SK-N-SH (cell line): ENCODE data around the gene RWDD3. TPM values are rescaled to one million over a fixed set of nuclear protein-coding genes. Genes with fewer than 3 reads are reported as not detected.

Source experiments
- CTCF ChIA-PET: fragments of 300-600, 350-600 bp; formaldehyde crosslinking; extraction: SDS; loops from one replicate; lab custom pipeline; 2021; lab: Yijun Ruan, JAX
- POLR2A ChIA-PET: fragments of 350-600 bp; sonication (Branson Sonifier 250); formaldehyde crosslinking; extraction: SDS; loops from one replicate; lab custom pipeline; 2020; ENCODE audit warnings: antibody characterized with exemption, inconsistent platforms; lab: Yijun Ruan, JAX
- DNase-seq: peaks from one replicate; pipeline ENCODE4 v3.0.0; 2012
- H2AFZ ChIP-seq: fragments of 200-600 bp; sonication (generic); 2 replicates; pipeline ENCODE4 v1.8.1; 2016; ENCODE audit warnings: antibody characterized with exemption, mild to moderate bottlenecking, low read depth
- H3F3A ChIP-seq: fragments of 200-600 bp; sonication (generic); replicated peaks from 2 replicates; pipeline ENCODE3; 2016; ENCODE audit warnings: antibody characterized with exemption, mild to moderate bottlenecking; ENCODE audit not compliant: insufficient read depth
- H3K27ac ChIP-seq, 2 experiments: fragments of 200-500 bp in 1 of 2; fragments of 200-600 bp in 1 of 2; sonication (Bioruptor generic) in 1 of 2; sonication (generic), shearing (Covaris generic) in 1 of 2; 2 replicates each; pipeline versions ENCODE4 v1.5.1 to v1.6.1; 2014 to 2016; ENCODE audit warnings: low read depth in 2 of 2, inconsistent platforms in 1 of 2, low read length in 1 of 2, mild to moderate bottlenecking in 1 of 2, mixed read lengths in 1 of 2
- H3K27me3 ChIP-seq: fragments of 200-600 bp; sonication (generic), shearing (Covaris generic); 2 replicates; pipeline ENCODE4 v1.6.1; 2016; ENCODE audit warnings: mixed run types; ENCODE audit not compliant: insufficient read depth
- H3K36me3 ChIP-seq, 2 experiments: fragments of 200-500 bp in 1 of 2; fragments of 200-600 bp in 1 of 2; sonication (Bioruptor generic) in 1 of 2; sonication (generic) in 1 of 2; replicated peaks in 1 of 2; 2 replicates each; pipeline versions ENCODE3 to v1.5.1; 2014 to 2016; ENCODE audit warnings: low read length in 1 of 2, mild to moderate bottlenecking in 1 of 2; ENCODE audit not compliant: insufficient read depth in 2 of 2, control insufficient read depth in 1 of 2
- H3K4me1 ChIP-seq, 2 experiments: fragments of 200-500 bp in 1 of 2; fragments of 200-600 bp in 1 of 2; sonication (Bioruptor generic) in 1 of 2; sonication (generic), shearing (Covaris generic) in 1 of 2; 2 replicates each; pipeline versions ENCODE4 v1.5.1 to v1.6.1; 2014 to 2016; ENCODE audit warnings: low read depth in 1 of 2, low read length in 1 of 2, mixed run types in 1 of 2; ENCODE audit not compliant: insufficient read depth in 2 of 2, control insufficient read depth in 1 of 2
- H3K4me2 ChIP-seq: fragments of 200-600 bp; sonication (generic), shearing (Covaris generic); 2 replicates; pipeline ENCODE4 v1.6.1; 2017; ENCODE audit warnings: mixed run types
- H3K4me3 ChIP-seq, 2 experiments: fragments of 200-500 bp in 1 of 2; fragments of 200-600 bp in 1 of 2; sonication (Bioruptor generic) in 1 of 2; sonication (generic), shearing (Covaris generic) in 1 of 2; 2 replicates each; pipeline versions ENCODE4 v1.5.1 to v1.8.1; 2014 to 2016; ENCODE audit warnings: low read depth in 2 of 2, inconsistent platforms in 1 of 2, low read length in 1 of 2, mild to moderate bottlenecking in 1 of 2, mixed read lengths in 1 of 2, moderate library complexity in 1 of 2
- H3K79me2 ChIP-seq: fragments of 200-600 bp; sonication (generic); 2 replicates; pipeline ENCODE4 v1.8.1; 2017; ENCODE audit warnings: mild to moderate bottlenecking; ENCODE audit not compliant: insufficient read depth
- H3K9ac ChIP-seq: fragments of 200-600 bp; sonication (generic); 2 replicates; pipeline ENCODE4 v1.6.1; 2017; ENCODE audit warnings: mixed run types
- H3K9me2 ChIP-seq: fragments of 200-600 bp; sonication (generic); 2 replicates; pipeline ENCODE4 v1.6.1; 2017; ENCODE audit warnings: mixed run types
- H3K9me3 ChIP-seq: fragments of 200-600 bp; sonication (generic); 2 replicates; pipeline ENCODE4 v1.6.1; 2017; ENCODE audit warnings: mixed run types, mild to moderate bottlenecking, moderate library complexity
- H4K20me1 ChIP-seq: fragments of 200-600 bp; sonication (generic); 2 replicates; pipeline ENCODE4 v1.6.1; 2017; ENCODE audit warnings: mild to moderate bottlenecking, mixed run types; ENCODE audit not compliant: insufficient read depth
- CHD2 ChIP-seq: fragments of 150-350 bp; IDR thresholded peaks from 2 replicates; pipeline ENCODE4 v1.6.1; 2018; ENCODE audit warnings: low read length; ENCODE audit not compliant: partially characterized antibody
- CTCF ChIP-seq: fragments of 200-600 bp; sonication (generic); IDR thresholded peaks from 2 replicates; pipeline ENCODE4 v1.6.1; 2017; ENCODE audit warnings: antibody characterized with exemption, mild to moderate bottlenecking, moderate library complexity
- ELF1 ChIP-seq: IDR thresholded peaks from 2 replicates; pipeline ENCODE4 v1.4.0; 2012
- EP300 ChIP-seq, 2 experiments: IDR thresholded peaks; 2 replicates each; pipeline versions ENCODE4 v1.4.0 to v1.6.1; 2012; ENCODE audit warnings: borderline replicate concordance in 1 of 2, low read depth in 1 of 2, low read length in 1 of 2
- FOXM1 ChIP-seq: IDR thresholded peaks from 2 replicates; pipeline ENCODE4 v1.4.0; 2012; ENCODE audit warnings: low read depth, mild to moderate bottlenecking
- IRF3 ChIP-seq: fragments of 150-350 bp; IDR thresholded peaks from 2 replicates; pipeline ENCODE4 v1.6.1; 2016; ENCODE audit warnings: mild to moderate bottlenecking, low read depth, low read length
- MEF2A ChIP-seq: IDR thresholded peaks from 2 replicates; pipeline ENCODE4 v1.4.0; 2012; ENCODE audit warnings: low read depth, borderline replicate concordance
- NFIC ChIP-seq: IDR thresholded peaks from 2 replicates; pipeline ENCODE4 v1.4.0; 2012; ENCODE audit warnings: borderline replicate concordance
- NRF1 ChIP-seq: IDR thresholded peaks from 2 replicates; pipeline ENCODE4 v1.6.1; 2012; ENCODE audit warnings: low read depth, mild to moderate bottlenecking, low read length
- PBX3 ChIP-seq: IDR thresholded peaks from 2 replicates; pipeline ENCODE4; 2012
- RAD21 ChIP-seq: IDR thresholded peaks from 2 replicates; pipeline ENCODE4 v1.6.1; 2012; ENCODE audit warnings: mild to moderate bottlenecking, low read length
- SMC3 ChIP-seq: IDR thresholded peaks from 2 replicates; pipeline ENCODE4 v1.6.1; 2012; ENCODE audit warnings: low read depth, low read length, improper control_type of control experiment
- TCF12 ChIP-seq: IDR thresholded peaks from 2 replicates; pipeline ENCODE4 v1.4.0; 2012
- TEAD4 ChIP-seq: IDR thresholded peaks from 2 replicates; pipeline ENCODE4 v1.4.0; 2012; ENCODE audit warnings: mild to moderate bottlenecking, borderline replicate concordance; ENCODE audit not compliant: insufficient read depth
- USF1 ChIP-seq: IDR thresholded peaks from 2 replicates; pipeline ENCODE4 v1.4.0; 2012; ENCODE audit warnings: low read depth, borderline replicate concordance
- USF2 ChIP-seq: fragments of 150-350 bp; IDR thresholded peaks from 2 replicates; pipeline ENCODE4 v1.6.1; 2017; ENCODE audit warnings: antibody characterized with exemption, low read length, low read depth, borderline replicate concordance
- ZBTB33 ChIP-seq: IDR thresholded peaks from 2 replicates; pipeline ENCODE4 v1.4.0; 2012; ENCODE audit warnings: low read depth, borderline replicate concordance
- WGBS: methylation state at CpG from one replicate; pipeline ENCODE4 v1.1.6; 2017; ENCODE audit warnings: low lambda C conversion rate; 5-methylcytosine and 5-hydroxymethylcytosine counted together
- polyA plus RNA-seq, 3 experiments: library from polyadenylated mRNA; depleted of rRNA; stranded (reverse); fragments of >200 nt; gene quantifications; 2 replicates each; pipeline ENCODE4 v1.2.3, GENCODE V29; 2012

The RWDD3 gene
- polyA plus RNA-seq, 1 of the 3 experiments (the other 2 are of a cell fraction), result 11.9 TPM

- Histone ChIP-seq H3K27ac (no peak overlapping the region), H3K4me3 (no peak overlapping the region), H3K9me2 (no peaks in the 10 kb centered on the region), H3K4me1 (peaks cover 0 to 2% of the 10 kb centered on the region in 2 experiments; a peak in 2 of 4 replicates), H2AFZ (no peak overlapping the region), H3K36me3 (no peaks in the 10 kb centered on the region), H3K4me2 (no peak overlapping the region), H3K27me3 (no peaks in the 10 kb centered on the region), H3K9me3 (no peaks in the 10 kb centered on the region), H3K9ac (no peak overlapping the region), H3K79me2 (no peaks in the 10 kb centered on the region), H4K20me1 (no peaks in the 10 kb centered on the region), H3F3A (no peaks in the 10 kb centered on the region)
- DNase-seq, result no peak
- ChIA-PET CTCF (interaction anchor here (2.1 kb wide), 2 partner anchors 14 to 39 kb away, joined by 5 to 7 read pairs; partner anchors contain the start of gene RWDD3), POLR2A (no interaction called here)
- WGBS, result 83% methylated on average over 3 of the region's 3 CpGs
- TF ChIP-seq MEF2A (no peak), SMC3 (no peak), FOXM1 (no peak), USF2 (no peak), USF1 (no peak), CHD2 (no peak)
These were observed 39.0 kb upstream of the RWDD3 start for GRCh38 chr1:95195046-95195445.

GRCh38 chr1:95196017-95196416 lies 38.0 kb upstream of the RWDD3 start:
- Histone ChIP-seq H2AFZ (no peak overlapping the region), H3F3A (no peaks in the 10 kb centered on the region), H3K79me2 (no peaks in the 10 kb centered on the region), H3K9me2 (no peaks in the 10 kb centered on the region), H3K27me3 (no peaks in the 10 kb centered on the region), H3K4me3 (no peak overlapping the region), H3K9me3 (no peaks in the 10 kb centered on the region), H3K4me2 (no peak overlapping the region), H3K27ac (no peak overlapping the region), H4K20me1 (no peaks in the 10 kb centered on the region), H3K4me1 (peaks cover 0 to 2% of the 10 kb centered on the region in 2 experiments; a peak in 2 of 4 replicates), H3K36me3 (no peaks in the 10 kb centered on the region), H3K9ac (no peak overlapping the region)
- ChIA-PET CTCF (interaction anchor here (1.0 to 2.1 kb wide), 3 partner anchors 13 to 111 kb away, joined by 3 to 7 read pairs (median 5); partner anchors contain the start of gene RWDD3), POLR2A (no interaction called here)
- no peak for DNase-seq
- TF ChIP-seq TCF12, result no peak
- no peak for TF ChIP-seq NRF1
- no peak for TF ChIP-seq EP300 (IDR thresholded peaks at IDR 0.05; ENCODE audit: borderline replicate concordance in 1 of 2, low read depth in 1 of 2, low read length in 1 of 2)
- TF ChIP-seq TEAD4, result no peak
- no peak for TF ChIP-seq RAD21
- no peak for TF ChIP-seq USF2
- no peak for TF ChIP-seq CTCF
- TF ChIP-seq ZBTB33, result no peak
- no peak for TF ChIP-seq ELF1
- TF ChIP-seq CHD2, result no peak
- no peak for TF ChIP-seq NFIC
- no peak for TF ChIP-seq IRF3
- no peak for TF ChIP-seq PBX3
- TF ChIP-seq USF1, result no peak
